Upper lobe of left lung (tissue), 6 donors: Measurements from ENCODE around the gene KRTAP29-1. TPM values are rescaled to one million over a fixed set of nuclear protein-coding genes. Genes with fewer than 3 reads are reported as not detected.

Experiments used
- ATAC-seq, 2 donors: fragments of 200-7000 bp; cut with Tn5 transposase; one replicate each; pipeline ENCODE4 v1.9.1; 2022; ENCODE audit warnings: mild to moderate bottlenecking in 2 of 2, moderate library complexity in 2 of 2; ENCODE audit not compliant: low FRiP score in 2 of 2
- DNase-seq, 2 donors: peaks; one replicate each; pipeline ENCODE4 v3.0.0-alpha.2; 2019 to 2020
- H3K27ac ChIP-seq, 4 donors: fragments of 200-600 bp; sonication (generic); one replicate each; pipeline ENCODE4 v1.5.1; 2016 to 2019
- H3K27me3 ChIP-seq, 4 donors: fragments of 200-600 bp; sonication (generic); one replicate each; pipeline ENCODE4 v1.5.1; 2017 to 2019
- H3K36me3 ChIP-seq, 4 donors: fragments of 200-600 bp; sonication (generic); one replicate each; pipeline ENCODE4 v1.5.1; 2016 to 2019
- H3K4me1 ChIP-seq, 4 donors: fragments of 200-600 bp; sonication (generic); one replicate each; pipeline ENCODE4 v1.5.1; 2018 to 2019
- H3K4me3 ChIP-seq, 4 donors: fragments of 200-600 bp; sonication (generic); one replicate each; pipeline ENCODE4 v1.5.1; 2017 to 2019; ENCODE audit warnings: mild to moderate bottlenecking in 2 of 4, moderate library complexity in 1 of 4
- H3K9me3 ChIP-seq, 4 donors: fragments of 200-600 bp; sonication (generic); one replicate each; pipeline ENCODE4 v1.5.1; 2018 to 2019
- EP300 ChIP-seq, 4 donors: sonication (generic); formaldehyde crosslinking; IDR thresholded peaks; one replicate each; pipeline ENCODE4 v1.5.1; 2017; ENCODE audit warnings: antibody characterized with exemption in 4 of 4, control low read depth in 2 of 4
- POLR2A ChIP-seq, 4 donors: fragments of 450-650 bp; IDR thresholded peaks; one replicate each; pipeline ENCODE4 v1.5.1; 2016 to 2017; ENCODE audit warnings: antibody characterized with exemption in 4 of 4, mild to moderate bottlenecking in 2 of 4
- POLR2AphosphoS5 ChIP-seq, 2 donors: sonication (generic); formaldehyde crosslinking; IDR thresholded peaks; one replicate each; pipeline ENCODE4 v1.5.1; 2017; ENCODE audit warnings: antibody characterized with exemption in 2 of 2
- WGBS, 2 donors: methylation state at CpG; one replicate each; pipeline ENCODE4 v1.1.5; 2017 to 2018; 5-methylcytosine and 5-hydroxymethylcytosine counted together
- total RNA-seq, 6 donors: library from RNA; depleted of rRNA in 4 of 6; stranded (reverse); fragments of >200 nt in 4 of 6; gene quantifications; one replicate each; pipeline versions ENCODE4 v1.1.0 to v1.2.1, GENCODE V29; 2016 to 2021
- TF ChIP-seq, protein P1 (sequence below), 6 experiments: fragments of 450-650 bp in 4 of 6; fragments of 200-600 bp in 2 of 6; sonication (generic) in 2 of 6; IDR thresholded peaks; one replicate each; pipeline ENCODE4 v1.5.1; 2016 to 2019; ENCODE audit warnings: antibody characterized with exemption in 6 of 6
- donor health status: DM: no; HTN: no; CAD: no; lungs with moderate emphysema.
- donor health status: DM: no; HTN: yes; CAD: no; lungs with severe emphysema.

KRTAP29-1 gene
- total RNA-seq, 6 donors from 2014 or later = not detected

DNA sequence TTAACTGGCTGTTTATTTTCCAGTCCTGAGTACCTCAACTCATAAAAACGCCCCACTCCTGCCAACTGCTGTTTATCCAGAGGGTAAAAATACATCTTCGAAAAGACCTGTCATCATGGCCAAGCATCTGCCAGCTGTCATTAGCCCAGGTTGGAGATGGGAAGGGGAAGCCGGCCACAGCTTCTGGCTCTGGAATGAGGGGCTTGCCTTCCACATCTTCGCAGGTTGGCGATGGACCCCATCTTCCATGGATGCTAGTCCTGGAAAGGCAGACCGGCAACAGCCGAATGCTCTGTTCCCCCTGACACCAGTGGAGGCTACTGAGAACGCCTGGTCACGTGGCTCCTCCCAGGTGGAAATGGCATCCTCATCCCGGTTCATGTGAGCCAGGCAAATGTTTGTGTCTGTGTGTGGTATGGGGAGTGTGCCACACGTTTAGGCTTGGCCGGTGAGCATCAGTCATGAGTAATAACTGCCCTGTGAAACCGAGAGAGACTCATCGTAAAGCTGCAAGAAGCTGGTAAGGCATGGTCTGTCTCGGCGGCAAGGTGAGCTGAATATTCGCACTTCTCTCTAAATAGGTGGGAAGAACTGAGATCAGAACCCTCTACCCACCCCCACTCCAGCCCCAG lies 13.3 kb upstream of the KRTAP29-1 start:
- no peaks in the 10 kb centered on the region for H3K36me3 ChIP-seq
- no peak for ATAC-seq
- no peak overlapping the region for H3K4me3 ChIP-seq
- no peak for TF ChIP-seq POLR2A (IDR thresholded peaks at IDR 0.05)
- TF ChIP-seq, protein P1, sequence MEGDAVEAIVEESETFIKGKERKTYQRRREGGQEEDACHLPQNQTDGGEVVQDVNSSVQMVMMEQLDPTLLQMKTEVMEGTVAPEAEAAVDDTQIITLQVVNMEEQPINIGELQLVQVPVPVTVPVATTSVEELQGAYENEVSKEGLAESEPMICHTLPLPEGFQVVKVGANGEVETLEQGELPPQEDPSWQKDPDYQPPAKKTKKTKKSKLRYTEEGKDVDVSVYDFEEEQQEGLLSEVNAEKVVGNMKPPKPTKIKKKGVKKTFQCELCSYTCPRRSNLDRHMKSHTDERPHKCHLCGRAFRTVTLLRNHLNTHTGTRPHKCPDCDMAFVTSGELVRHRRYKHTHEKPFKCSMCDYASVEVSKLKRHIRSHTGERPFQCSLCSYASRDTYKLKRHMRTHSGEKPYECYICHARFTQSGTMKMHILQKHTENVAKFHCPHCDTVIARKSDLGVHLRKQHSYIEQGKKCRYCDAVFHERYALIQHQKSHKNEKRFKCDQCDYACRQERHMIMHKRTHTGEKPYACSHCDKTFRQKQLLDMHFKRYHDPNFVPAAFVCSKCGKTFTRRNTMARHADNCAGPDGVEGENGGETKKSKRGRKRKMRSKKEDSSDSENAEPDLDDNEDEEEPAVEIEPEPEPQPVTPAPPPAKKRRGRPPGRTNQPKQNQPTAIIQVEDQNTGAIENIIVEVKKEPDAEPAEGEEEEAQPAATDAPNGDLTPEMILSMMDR (IDR thresholded peaks at IDR 0.05) = no peak
- no peak overlapping the region for H3K27ac ChIP-seq
- no peaks in the 10 kb centered on the region for H3K27me3 ChIP-seq
- peaks cover 0 to 8% (median 0%) of the 10 kb centered on the region in 4 donors for H3K9me3 ChIP-seq
- no peaks in the 10 kb centered on the region for H3K4me1 ChIP-seq
- no peak for DNase-seq
- 77 to 87% methylated on average over 17 of the region's 17 CpGs for WGBS, 2 donors

DNA sequence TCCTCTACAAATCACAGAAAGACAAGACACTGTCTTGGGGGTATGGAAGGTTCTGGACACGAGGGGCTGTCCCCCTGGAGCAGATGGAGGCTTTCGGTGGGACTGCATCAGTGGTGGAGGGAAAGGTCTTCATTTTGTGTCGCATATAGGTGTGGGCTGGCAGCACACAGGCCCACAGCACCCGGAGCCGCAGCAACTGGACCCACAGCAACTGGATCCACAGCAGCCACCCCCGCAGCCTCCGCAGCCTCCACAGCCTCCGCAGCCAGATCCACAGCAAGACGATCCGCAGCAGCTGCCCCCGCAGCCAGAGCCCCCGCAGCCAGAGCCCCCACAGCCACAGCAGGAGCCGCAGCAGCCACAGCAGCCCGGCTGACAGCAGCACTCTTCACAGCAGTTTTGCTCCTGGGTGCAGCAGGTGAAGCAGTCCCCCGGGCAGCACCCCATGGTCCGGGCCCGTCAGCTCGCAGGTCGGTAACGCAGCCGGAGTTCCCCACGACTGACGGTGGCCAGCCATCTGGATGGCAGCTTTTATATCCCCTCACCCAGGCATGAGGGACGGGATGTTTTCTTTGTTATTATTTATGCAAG lies 12.6 kb upstream of the KRTAP29-1 start, which contains the start of gene KRTAP17-1:
Gene KRTAP17-1, minus strand, starts transcription at position 507 of the 591 bp plus-strand sequence. Its CDS starts 60 bp downstream, at position 447.
- Histone ChIP-seq H3K27me3 (no peaks in the 10 kb centered on the region), H3K9me3 (peaks cover 0 to 8% (median 0%) of the 10 kb centered on the region in 4 donors), H3K36me3 (no peaks in the 10 kb centered on the region), H3K27ac (no peak within 1 kb of the TSS), H3K4me1 (no peaks in the 10 kb centered on the region), H3K4me3 (no peak within 1 kb of the TSS)
- 82 to 86% methylated on average over 12 to 23 of the region's 24 CpGs for WGBS, 2 donors
- TF ChIP-seq EP300 (IDR thresholded peaks at IDR 0.05) (no peak), POLR2AphosphoS5 (IDR thresholded peaks at IDR 0.05) (no peak)
- DNase-seq = peak in 1 of 2 donors; percentile 79
- no peak for ATAC-seq

DNA sequence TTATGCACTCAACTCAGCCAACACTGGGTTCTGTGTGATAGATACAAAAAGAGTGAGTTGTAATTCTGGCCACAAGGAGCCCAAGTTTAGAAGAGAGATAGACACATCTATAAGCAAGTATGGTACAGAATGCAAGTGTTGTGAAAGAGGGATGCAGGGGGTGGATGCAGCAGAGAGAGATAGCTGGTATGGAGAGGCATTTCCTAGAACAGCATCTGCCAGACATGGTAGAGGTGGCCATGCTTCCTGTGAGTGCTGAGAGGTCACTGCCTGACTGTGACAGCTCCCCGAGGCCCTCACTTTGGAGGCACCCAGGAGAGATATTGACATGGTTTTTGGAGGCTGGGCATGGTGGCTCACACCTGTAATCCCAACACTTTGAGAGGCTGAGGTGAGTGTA lies 8.5 kb upstream of the KRTAP29-1 start:
- no peaks in the 10 kb centered on the region for H3K9me3 ChIP-seq
- no peak for ATAC-seq
- TF ChIP-seq POLR2A (IDR thresholded peaks at IDR 0.05) = no peak
- TF ChIP-seq EP300 (IDR thresholded peaks at IDR 0.05) = no peak
- no peak for TF ChIP-seq POLR2AphosphoS5 (IDR thresholded peaks at IDR 0.05)
- TF ChIP-seq, protein P1 (IDR thresholded peaks at IDR 0.05) = no peak
- 44 to 64% methylated on average over 1 of the region's 1 CpG for WGBS, 2 donors
- H3K27ac ChIP-seq = no peak overlapping the region
- H3K36me3 ChIP-seq = no peaks in the 10 kb centered on the region
- H3K4me1 ChIP-seq = peaks cover 0 to 13% (median 2%) of the 10 kb centered on the region in 4 donors
- no peak overlapping the region for H3K4me3 ChIP-seq
- DNase-seq = no peak
- no peaks in the 10 kb centered on the region for H3K27me3 ChIP-seq

DNA sequence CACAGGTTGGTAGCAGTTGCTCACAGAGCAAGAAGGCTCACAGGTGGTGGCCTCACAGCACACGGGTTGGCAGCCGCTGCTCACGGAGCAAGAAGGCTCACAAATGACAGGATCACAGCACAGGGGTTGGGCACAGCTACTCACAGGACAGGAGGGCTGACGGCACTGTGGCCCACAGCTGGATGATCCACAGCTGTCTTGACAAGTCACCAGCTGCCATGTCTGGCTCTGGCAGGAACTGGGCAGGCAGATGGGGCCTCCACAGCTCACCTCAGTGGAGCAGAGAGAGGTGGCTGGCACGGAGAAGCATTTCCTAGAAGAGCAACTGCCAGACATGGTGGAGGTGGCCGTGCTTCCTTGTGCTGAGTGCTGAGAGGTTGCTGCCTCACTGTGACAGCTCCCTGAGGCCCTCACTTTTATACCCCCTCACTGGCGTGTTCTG lies 6.3 kb upstream of the KRTAP29-1 start, which contains the start of gene KRTAP16-1:
Gene KRTAP16-1, minus strand, starts transcription at position 392 of the 442 bp plus-strand sequence. Its CDS starts 56 bp downstream, at position 336.
- Histone ChIP-seq H3K27ac (peak within 1 kb of the TSS; percentile 26 to 53 (median 38)), H3K4me3 (peak within 1 kb of the TSS in 1 of 4 donors; percentile 4), H3K36me3 (no peaks in the 10 kb centered on the region), H3K27me3 (no peaks in the 10 kb centered on the region), H3K4me1 (peaks cover 0 to 13% (median 2%) of the 10 kb centered on the region in 4 donors), H3K9me3 (no peaks in the 10 kb centered on the region)
- 50 to 61% methylated on average over 4 to 7 of the region's 7 CpGs for WGBS, 2 donors
- peak in 1 of 2 donors; percentile 32 for ATAC-seq
- DNase-seq = no peak
- TF ChIP-seq POLR2A (IDR thresholded peaks at IDR 0.05) = no peak
- no peak for TF ChIP-seq EP300 (IDR thresholded peaks at IDR 0.05)

DNA sequence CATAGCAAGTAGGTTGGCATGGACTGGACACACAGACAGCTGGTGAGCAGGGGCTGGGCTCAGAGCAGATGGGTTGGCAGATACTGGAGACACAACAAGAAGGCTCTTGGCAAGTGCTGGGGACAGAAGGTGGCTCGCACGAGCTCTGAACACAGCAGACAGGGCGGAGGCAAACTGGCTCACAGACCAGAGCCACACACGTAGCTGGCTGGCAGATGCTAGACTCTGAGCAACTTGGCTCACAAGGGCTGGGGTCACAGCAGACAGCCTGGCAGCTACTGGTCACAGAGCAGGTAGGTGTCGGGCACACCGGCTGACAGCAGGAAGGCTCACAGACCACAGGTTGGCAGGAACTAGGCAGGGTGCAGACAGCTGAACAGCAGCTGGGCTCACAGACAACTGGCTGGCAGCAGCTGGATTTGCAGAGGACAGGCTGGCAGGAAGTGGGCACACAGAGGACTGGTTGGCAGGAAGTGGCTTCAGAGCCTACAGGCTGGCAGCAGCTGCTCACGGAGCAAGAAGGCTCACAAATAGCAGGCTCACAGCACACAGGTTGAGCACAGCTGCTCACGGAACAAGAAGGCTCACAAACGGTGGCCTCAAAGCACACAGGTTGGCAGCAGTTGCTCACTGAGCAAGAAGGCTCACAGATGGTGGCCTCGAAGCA lies 5.7 kb upstream of the KRTAP29-1 start:
- H3K36me3 ChIP-seq = no peaks in the 10 kb centered on the region
- TF ChIP-seq POLR2AphosphoS5 (IDR thresholded peaks at IDR 0.05) = peak in 1 of 2 donors; percentile 11
- no peak for TF ChIP-seq EP300 (IDR thresholded peaks at IDR 0.05)
- H3K9me3 ChIP-seq = no peaks in the 10 kb centered on the region
- peaks cover 0 to 13% (median 2%) of the 10 kb centered on the region in 4 donors for H3K4me1 ChIP-seq
- peak; percentile 49 to 78 for ATAC-seq
- peak overlapping the region in 1 of 4 donors; percentile 4 for H3K4me3 ChIP-seq
- H3K27me3 ChIP-seq = no peaks in the 10 kb centered on the region
- peak overlapping the region; percentile 26 to 53 (median 38) for H3K27ac ChIP-seq
- DNase-seq = peak in 1 of 2 donors; percentile 52
- WGBS, 2 donors = 40 to 50% methylated on average over 3 to 10 of the region's 10 CpGs

DNA sequence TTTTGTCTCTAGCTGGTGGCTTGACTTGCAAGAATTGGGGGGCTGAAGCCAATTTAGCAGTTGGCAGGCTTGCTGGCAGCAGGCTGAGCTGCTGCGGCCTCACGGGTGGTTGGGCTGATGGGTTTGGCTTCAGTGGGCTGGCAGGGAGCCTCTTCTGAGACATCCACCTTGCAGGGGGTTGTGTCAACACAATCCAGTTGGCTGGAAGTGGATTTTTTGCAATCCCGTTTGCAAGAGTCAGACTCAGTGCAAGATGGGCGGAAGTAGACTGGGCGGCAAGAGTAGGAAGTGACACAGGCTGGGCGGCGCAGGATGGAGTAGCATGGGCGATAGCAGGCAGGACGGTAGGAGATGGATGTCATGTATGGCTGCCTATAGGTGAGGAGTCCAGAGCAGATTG lies 5.0 kb upstream of the KRTAP29-1 start:
- 72 to 79% methylated on average over 6 to 9 of the region's 9 CpGs for WGBS, 2 donors
- Histone ChIP-seq H3K36me3 (no peaks in the 10 kb centered on the region), H3K27ac (peak overlapping the region in 2 of 4 donors; percentile 26 to 53), H3K27me3 (no peaks in the 10 kb centered on the region), H3K9me3 (no peaks in the 10 kb centered on the region), H3K4me1 (peaks cover 0 to 13% (median 2%) of the 10 kb centered on the region in 4 donors), H3K4me3 (no peak overlapping the region)
- TF ChIP-seq POLR2AphosphoS5 (IDR thresholded peaks at IDR 0.05) = no peak
- TF ChIP-seq, protein P1 (IDR thresholded peaks at IDR 0.05) = no peak
- TF ChIP-seq POLR2A (IDR thresholded peaks at IDR 0.05) = no peak
- TF ChIP-seq EP300 (IDR thresholded peaks at IDR 0.05) = no peak
- peak; percentile 48 to 68 for ATAC-seq
- DNase-seq = peak in 1 of 2 donors; percentile 49
